Activated CD4-positive, alpha-beta T cell treated with anti-CD3 and anti-CD28 coated beads for 48 hours (primary cell): ENCODE measurements around the gene CDH16.
"Not testable (repeated sequence)": the region's sequence is repeated elsewhere in the genome, so short reads cannot be mapped to it uniquely, and the experiment has no call there.

Experiments used
- DNase-seq: peaks from one replicate; pipeline ENCODE4 v3.0.0-alpha.2; 2020

CDH16 gene

DNA sequence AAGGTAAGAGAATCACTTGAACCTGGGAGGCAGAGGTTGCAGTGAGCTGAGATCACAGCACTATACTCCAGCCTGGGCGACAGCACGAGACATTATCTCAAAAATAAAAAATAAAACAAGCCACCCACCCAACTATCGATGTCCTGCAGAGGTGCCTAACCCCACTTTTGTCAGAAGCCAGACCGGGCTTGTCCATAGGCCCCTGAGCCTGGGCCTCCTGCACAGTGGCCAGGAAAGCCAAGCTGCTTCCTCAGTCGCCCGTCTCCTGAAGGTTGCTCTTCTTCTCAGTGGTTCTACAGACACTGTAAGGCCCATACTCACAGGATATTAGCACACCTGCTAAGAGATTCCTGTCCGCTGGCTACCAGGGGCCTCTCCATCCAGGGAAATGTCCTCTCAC, 27.9 kb upstream of the CDH16 start:
- DNase-seq: no peak

- DNase-seq: no peak
Measured at GRCh38 chr16:66945939-66946338, 27.3 kb upstream of the CDH16 start.

GRCh38 chr16:66944971-66945370, 26.3 kb upstream of the CDH16 start:
- not testable (repeated sequence) for DNase-seq

DNA sequence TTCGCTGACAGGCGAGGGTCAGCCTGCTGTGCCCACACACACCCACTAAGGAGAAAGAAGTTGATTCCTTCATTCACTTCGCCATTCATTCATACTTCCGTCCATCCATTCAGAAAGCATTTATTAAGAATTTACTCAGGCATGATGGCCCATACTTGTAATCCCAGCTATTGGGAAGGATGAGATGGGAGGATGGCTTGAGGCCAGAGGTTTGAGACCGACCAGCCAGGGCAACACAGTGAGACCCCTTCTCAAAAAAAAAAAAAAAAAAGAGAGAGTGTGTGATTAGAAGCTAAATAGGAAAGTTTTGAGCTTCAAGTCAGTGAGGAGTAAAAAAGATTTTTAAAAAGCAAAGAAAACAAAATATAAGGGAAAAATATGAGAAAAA, 25.4 kb upstream of the CDH16 start:
- no peak for DNase-seq

GRCh38 chr16:66943426-66944053, 24.9 kb upstream of the CDH16 start:
- DNase-seq: no peak

DNA sequence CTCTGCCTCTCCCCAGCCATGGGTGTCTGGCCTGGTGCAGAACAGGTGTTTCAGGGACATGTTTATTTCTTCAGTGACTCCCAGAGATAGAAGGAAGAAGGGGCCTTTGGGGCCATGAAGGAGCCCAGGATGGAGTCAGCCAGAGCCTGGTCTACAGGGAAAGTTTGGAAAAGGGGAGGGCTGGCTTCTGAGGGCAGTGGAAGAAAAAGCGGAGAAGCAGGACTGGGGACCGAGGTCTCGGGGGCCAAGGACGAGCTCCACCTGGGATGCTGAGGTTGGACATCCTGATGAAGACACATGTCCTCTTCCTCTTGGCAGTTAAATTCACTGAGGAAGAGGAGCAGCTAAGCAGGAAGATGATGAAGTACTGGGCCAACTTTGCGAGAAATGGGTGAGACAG, 24.3 kb upstream of the CDH16 start:
- DNase-seq: no peak

DNA sequence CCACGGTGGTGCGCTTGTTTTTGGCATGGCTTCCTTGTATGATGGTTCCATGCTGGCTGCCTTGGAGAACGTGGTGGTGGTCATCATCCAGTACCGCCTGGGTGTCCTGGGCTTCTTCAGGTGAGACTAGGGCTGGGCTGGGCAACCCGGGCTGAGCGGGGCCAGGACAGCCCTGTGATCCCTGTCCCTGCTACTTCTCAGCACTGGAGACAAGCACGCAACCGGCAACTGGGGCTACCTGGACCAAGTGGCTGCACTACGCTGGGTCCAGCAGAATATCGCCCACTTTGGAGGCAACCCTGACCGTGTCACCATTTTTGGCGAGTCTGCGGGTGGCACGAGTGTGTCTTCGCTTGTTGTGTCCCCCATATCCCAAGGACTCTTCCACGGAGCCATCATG, 21.6 kb upstream of the CDH16 start:
- DNase-seq: no peak

GRCh38 chr16:66939366-66939765, 20.7 kb upstream of the CDH16 start:
- no peak for DNase-seq

- no peak for DNase-seq
Measured at GRCh38 chr16:66937725-66938337, 19.1 kb upstream of the CDH16 start.

DNA sequence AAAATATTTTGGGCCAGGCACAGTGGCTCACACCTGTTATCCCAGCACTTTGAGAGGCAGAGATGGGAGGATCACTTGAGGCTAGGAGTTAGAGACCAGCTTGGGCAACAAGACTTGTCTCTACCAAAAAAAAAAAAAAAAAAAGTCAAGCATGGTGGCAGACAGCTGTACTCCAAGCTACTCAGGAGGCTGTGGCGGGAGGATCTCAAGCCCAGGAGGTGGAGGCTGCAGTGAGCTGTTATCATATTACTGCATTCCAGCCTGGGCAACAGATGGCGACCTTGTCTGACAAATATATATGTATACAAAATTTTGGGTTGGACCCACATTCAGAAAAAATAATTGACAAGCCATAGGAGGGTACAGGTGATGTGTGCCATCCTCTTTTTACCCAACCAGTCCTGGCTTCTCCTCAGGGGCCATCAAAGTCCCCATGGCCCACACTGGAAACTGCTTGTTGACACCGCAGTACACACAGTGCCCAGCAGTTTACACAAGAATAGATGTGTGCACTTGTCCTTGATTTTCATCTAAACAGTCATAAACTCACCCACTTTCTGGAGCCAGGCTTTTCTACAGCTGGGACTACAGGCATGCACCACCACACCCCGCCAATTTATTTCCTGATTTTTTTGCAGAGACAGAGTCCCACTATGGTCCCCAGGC, 18.3 kb upstream of the CDH16 start:
- DNase-seq: no peak

DNA sequence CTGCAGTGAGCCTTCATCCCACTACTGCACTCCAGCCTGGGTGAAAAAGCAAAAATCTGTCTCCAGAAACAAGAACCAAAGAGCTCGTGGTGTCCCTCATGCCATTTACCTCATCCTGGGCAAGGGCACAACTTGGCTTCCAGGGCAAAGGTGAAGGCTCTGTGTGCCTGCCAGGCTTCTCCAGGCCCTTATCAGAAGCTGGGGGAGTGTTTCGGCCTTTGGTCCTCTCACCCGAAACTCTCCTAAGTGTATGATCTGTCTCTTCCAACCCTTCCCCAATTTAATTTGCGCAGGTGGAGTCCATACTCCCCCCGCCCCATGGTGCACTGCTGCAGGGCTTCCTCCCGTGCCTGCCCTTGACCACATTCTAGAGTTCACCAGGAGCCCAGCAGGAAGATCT, 17.8 kb upstream of the CDH16 start:
- no peak for DNase-seq

- DNase-seq: no peak
Measured at GRCh38 chr16:66935314-66936011, 16.8 kb upstream of the CDH16 start, which contains the start of gene CES2. Gene CES2 (plus strand): TSS chr16:66935516. CDS start chr16:66935636, 120 bp downstream.

GRCh38 chr16:66934839-66935313, 16.2 kb upstream of the CDH16 start:
- DNase-seq: not testable (repeated sequence)

DNA sequence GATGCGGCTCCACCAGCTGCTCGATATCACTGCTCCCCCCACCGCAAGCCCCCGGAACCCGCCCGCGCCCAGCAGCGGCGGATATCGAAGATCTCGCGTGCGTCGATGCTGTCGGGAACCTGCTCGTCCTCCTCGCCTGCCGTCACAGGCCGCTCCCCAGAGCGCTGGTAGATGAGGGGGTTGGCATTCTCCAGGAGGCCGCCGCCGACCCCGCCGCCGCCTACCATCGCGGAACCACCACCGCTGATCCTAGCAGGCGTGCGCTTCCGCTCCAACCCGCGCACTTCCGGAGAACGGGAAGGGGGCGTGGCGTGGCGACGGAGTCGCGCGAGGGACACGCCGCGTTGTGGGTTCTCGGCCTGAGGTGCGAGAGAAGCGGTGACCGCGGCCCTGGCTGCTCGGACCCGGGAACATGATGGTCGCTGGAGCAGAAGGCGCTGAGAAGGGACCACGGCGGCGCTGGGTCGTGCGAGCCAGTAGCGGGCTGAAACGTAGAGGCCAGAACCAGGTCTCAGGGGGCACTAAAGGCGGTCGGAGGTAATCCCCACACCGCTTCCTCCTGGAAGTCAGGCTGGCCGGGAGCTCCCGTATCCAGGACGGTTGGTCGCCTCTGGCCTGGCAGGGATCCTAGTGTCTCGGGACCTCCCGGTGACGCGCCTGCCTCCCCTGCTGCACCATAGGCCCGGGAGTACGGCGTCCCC, 15.6 kb upstream of the CDH16 start, which contains the start of gene CIAO2B:
CIAO2B (minus strand) TSS at position 265 of the 701 bp plus-strand sequence; CDS start at position 227, 38 bp downstream.
- DNase-seq: peak; percentile 93

GRCh38 chr16:66933776-66934137, 15.1 kb upstream of the CDH16 start:
- DNase-seq: peak; percentile 73

- no peak for DNase-seq
Measured at GRCh38 chr16:66932076-66932475, 13.4 kb upstream of the CDH16 start.

DNA sequence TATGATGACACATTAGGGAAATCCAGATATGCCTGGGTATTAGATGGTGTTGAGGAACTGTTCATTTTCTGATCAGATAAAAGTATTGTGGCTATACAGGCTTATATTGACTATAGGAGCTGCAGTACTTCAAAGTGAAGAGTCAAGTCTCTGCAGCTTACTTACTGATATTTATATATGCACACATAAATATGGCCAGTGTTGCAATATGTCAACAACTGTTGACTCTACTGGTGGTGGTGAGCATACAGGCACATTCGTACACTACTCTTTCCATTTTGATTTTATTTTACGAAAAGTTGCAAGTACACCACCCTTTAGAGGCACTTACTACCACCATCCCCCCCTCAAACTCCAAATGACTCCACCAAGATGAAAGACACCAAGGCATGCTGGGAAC, 13.0 kb upstream of the CDH16 start:
- no peak for DNase-seq

GRCh38 chr16:66930189-66930588, 11.5 kb upstream of the CDH16 start:
- DNase-seq: no peak

GRCh38 chr16:66928702-66929388, 10.2 kb upstream of the CDH16 start:
- peak; percentile 70 for DNase-seq

DNA sequence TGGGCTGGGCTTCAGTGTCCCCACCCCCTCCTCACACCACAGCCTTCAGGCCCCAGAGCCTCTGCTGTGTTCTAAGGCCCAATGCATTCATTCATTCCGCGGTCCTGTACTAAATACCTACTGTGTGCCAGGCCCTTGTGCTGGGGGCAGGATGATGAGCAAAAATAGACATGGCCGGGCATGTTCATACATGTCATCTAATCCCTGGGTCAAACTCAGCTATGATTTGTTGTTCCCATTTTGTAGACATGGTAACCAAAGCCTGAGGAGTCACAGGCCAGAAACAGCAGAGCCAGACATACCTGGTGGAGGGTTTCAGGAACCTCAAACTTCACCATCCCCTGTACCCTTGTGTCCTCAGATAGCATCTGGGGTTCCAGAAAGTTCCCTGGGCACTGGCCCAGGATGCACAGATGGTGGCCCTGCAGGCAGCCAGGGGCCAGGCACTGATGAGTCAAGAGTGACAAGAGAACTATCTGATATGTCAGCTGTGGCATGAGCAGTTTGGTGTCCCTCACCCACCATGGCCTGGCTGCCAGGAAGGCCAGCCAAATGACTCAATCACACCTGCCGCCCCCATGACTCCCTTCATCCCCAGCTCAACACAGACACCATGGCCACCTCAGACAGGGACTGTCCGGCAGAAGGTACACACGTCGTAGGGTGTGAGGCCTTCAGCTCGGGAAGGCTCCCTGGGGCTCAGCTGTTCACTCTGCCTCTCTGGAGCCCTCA, 9.4 kb upstream of the CDH16 start:
- no peak for DNase-seq

GRCh38 chr16:66926961-66927436, 8.3 kb upstream of the CDH16 start:
- no peak for DNase-seq
